ENCODE data around the gene SLC5A8.

DNA sequence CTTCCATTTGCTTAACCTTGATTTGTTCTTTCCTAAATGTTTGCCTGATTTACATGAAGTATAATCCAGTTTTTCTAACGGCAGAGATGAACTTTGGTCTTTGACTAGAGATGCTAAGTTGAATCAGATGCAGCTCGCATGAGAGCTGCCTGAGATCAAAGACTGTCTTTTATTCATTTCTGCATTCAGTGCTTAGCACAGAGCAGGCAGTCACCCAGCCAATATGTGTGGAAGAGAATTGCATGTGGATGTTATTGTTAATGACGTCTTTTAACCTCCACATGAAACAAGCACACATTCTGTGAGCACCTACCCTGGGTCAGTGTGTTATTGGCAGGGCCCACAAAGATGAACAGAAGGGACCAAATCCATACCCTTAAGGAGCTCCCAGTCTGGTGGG is 99.2 kb downstream of the SLC5A8 start:
- TF ChIP-seq, protein P1, sequence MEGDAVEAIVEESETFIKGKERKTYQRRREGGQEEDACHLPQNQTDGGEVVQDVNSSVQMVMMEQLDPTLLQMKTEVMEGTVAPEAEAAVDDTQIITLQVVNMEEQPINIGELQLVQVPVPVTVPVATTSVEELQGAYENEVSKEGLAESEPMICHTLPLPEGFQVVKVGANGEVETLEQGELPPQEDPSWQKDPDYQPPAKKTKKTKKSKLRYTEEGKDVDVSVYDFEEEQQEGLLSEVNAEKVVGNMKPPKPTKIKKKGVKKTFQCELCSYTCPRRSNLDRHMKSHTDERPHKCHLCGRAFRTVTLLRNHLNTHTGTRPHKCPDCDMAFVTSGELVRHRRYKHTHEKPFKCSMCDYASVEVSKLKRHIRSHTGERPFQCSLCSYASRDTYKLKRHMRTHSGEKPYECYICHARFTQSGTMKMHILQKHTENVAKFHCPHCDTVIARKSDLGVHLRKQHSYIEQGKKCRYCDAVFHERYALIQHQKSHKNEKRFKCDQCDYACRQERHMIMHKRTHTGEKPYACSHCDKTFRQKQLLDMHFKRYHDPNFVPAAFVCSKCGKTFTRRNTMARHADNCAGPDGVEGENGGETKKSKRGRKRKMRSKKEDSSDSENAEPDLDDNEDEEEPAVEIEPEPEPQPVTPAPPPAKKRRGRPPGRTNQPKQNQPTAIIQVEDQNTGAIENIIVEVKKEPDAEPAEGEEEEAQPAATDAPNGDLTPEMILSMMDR (IDR thresholded peaks at IDR 0.05 in 8 of 11, conservative IDR thresholded peaks at IDR 0.05 in 3 of 11) = no peak
- TF ChIP-seq POLR2AphosphoS5 (IDR thresholded peaks at IDR 0.05) (no peak), POLR2A (IDR thresholded peaks at IDR 0.05) (no peak)
